ENCODE measurements around the gene LRRC4C.

GRCh38 chr11:41486424-41486823, 27.0 kb upstream of the LRRC4C start:
- no peak for TF ChIP-seq CTCF (IDR thresholded peaks at IDR 0.05)
- TF ChIP-seq POLR2A (IDR thresholded peaks at IDR 0.05) = no peak
